GM18909 (cell line): ENCODE results near the gene SELENON.

Source experiments
- ATAC-seq: cut with Tn5 transposase; IDR thresholded peaks from one replicate; pipeline ENCODE4 v1.9.1; 2021; ENCODE audit warnings: mild to moderate bottlenecking; ENCODE audit not compliant: unreplicated experiment, poor library complexity

Gene SELENON

DNA sequence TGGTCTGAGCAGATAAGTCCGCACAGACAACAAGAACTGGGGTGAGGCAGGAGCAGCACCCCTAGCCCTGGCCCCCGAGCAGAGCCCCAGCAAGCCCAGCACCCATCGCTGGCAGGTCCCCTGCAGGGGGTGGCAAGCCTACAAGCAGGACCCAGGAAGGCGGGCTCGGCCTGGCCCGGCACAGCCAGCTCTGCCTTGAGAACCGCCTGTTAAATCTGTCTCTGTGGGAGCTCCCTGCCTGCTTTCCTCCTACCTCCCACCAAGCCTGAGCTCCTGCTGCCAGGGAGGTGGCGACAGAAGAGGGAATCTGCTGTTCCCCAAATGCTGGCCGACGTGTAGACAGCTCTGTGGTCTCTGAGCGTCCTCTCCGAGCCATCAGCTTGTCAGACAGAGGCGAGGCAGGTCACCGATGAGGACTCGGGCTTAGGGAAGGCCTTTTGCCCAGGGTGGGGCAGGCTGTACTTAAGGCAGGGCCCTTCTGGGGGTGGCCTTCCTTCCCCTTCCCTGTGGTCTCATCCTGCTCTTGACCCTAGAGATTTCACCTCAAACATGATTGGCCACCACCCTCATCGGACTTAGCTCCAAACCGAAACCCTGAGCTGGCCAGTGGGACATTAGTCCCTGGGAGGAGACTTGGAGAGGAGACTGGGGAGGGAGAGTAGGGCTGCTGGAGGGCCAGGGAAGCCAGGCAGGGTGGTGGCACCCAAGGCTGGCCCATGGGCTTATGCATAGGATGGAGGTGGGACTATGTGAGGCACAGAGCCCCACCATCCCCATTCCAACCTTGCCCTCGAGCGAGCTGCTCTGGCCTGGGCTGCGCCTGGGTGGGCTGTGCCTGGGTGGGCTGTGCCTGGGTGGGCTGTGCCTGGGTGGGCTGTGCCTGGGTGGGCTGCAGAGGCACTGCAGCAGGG is 7.7 kb downstream of the SELENON start:
- no peak for ATAC-seq

DNA sequence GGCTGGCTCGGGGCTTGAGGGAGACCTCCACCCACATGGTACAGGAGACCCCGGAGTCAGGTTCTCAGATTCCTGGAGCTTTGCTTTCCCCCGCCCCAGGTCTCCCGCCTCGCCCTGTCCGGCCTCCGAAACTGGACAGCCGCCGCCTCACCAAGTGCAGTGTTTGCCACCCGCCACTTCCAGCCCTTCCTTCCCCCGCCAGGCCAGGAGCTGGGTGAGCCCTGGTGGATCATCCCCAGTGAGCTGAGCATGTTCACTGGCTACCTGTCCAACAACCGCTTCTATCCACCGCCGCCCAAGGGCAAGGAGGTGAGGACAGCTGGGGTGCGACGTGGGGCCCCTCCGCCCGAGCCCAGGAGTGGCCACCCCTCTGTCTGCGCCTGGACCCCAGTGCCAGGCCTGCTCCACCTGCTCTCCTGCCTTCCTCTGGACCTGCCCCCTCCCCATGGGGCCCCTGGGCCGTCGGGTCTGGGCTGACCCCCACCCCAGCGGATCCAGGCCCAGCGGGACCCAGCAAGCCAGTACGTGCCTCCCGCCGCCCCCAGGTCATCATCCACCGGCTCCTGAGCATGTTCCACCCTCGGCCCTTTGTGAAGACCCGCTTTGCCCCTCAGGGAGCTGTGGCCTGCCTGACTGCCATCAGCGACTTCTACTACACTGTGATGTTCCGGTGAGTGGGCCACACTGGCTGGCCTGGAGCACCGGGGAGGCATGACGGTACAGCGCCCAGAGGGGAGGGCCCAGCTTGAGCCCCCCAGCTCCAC is 8.7 kb downstream of the SELENON start:
- no peak for ATAC-seq

DNA sequence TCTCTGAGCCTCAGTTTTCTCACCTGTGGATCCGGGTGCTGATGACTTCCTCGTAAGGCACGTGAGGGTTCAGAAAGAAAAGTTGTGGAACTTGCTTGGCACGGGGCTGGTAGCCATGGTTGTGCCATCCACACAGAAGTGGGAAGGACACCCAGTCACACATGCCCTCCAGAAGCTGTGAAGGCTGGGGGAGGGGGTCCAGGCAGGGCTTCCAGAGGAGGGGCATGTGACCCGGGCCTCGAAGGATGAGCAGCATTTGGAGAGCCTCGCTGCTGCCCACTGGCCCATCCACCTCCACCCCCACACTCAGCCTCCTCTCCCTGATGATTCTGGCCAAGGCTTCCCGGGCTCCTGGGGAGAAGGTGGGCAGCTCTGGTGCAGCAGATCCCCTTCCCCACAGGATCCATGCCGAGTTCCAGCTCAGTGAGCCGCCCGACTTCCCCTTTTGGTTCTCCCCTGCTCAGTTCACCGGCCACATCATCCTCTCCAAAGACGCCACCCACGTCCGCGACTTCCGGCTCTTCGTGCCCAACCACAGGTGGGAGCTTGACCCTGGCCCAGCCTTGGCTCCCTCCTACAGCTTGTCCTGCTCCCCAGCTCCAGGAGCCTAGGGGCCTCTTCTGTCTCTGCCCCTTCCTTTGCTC is 9.4 kb downstream of the SELENON start:
- ATAC-seq, result no peak

DNA sequence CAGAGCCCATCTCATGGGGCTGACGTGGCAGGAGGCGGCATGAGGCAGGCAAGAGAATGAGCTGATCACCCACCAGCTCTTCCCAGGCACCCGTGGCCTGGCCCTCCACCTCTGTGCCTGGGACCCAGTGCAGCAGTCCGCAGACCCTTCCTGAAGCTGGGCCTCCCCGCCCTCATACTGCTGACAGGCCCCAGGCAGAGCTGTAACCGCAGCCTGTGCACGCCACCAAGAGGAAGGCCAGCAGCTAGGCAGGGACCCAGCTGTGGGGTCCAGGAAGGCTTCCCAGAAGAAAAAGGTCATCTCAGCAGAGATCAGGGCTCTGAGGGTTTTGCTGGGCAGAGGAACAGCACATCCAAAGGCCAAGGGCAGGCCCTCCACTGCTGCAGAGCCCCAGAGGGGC is 9.9 kb downstream of the SELENON start:
- ATAC-seq, result no peak

DNA sequence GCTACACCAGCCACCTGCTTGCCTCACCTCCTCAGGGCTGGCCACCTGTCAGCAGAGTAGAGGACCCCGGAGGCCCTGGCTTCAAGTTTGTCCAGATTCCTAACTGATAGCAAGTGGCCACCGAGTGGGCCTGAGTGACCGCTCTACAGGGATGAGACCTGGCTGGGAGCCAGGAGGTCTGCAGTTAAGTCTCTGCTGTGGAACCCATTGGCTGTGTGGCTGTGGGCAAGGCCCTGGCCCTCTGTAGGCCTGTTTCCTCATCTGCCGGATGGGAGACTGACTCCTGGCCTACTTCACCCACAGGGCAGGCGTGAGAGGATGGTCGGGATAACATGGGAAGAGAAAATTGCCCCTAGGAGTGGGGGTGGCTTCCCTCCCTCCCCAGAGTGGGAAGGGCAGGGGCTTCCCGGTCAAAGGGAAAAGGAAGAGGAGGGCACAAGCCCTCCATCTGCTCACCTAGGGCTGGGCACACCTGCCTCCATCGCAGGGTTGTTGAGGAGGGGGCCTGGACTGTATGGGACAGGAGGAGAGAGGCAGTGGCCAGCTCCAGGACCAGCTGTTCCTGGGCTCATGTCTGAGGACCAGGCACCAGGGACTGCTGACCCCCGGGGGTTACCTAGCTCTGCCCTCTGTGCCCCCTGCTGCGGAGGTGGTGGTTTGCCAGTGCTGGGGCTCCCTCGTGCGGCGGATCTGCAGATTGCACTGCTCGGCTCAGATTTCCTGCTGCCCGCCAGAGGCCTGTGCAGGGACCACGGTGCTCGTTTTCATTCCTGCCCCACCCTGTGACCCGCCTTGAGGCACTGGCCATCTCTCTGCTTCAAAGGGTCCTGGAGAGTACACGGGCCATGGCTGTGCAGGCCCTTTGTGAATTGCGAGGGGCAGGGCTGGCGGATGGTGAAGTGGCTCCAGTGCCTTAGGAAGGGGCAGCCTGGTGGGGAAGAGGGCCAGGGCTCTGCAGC is 10.6 kb downstream of the SELENON start:
- ATAC-seq, result no peak

DNA sequence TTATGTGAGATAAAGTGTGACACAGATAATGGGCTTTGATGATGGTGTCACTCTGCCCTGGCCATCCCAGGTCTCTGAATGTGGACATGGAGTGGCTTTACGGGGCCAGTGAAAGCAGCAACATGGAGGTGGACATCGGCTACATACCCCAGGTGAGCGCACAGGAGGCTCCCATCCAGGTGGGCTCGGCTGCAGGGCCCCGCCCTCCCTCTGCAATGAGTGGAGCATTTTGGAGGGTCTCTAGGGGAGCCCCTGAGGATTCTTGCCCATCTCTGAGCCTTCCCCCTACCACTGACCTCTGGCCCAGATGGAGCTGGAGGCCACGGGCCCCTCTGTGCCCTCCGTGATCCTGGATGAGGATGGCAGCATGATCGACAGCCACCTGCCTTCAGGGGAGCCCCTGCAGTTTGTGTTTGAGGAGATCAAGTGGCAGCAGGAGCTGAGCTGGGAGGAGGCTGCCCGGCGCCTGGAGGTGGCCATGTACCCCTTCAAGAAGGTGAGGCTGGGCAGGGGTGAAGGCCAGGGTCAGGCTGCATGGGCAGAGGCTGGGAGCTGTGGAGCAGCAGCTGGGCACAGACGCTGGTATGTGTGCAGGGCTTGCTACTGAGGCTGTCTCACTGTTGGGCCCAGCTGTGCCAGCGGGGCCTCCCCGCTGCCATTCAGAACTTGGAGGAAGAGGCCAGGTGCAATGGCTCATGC is 11.5 kb downstream of the SELENON start:
- no peak for ATAC-seq

DNA sequence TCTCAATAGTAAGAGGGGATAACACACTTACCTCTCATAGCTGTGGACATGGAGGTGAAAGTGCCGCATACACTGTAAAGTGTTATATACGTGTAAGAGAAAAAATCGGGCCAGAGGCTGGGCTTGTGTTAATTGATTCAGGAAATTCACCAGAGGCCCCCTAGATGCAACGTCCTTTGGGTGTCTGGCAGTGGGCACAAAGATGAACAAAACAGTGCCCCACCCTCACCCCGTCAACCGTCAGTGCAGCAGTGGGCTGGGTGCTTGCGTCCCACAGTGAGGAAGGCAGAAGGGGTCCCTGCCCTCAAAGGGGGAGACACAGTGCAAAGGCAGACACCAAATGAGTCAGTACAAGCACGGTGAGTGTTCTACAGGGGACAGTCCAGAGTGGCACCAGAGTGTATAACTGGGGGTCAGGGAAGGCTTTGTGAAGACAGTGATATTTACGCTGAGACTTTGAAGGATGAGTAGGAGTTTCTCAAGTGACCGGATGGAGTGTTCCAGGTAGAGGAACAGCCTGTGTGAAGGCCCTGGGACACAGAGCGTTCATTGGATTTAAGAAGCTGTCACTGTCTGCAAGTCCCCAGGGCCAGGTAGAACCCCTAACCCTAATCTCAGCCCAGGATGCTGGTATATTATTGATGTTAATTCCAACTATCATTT is 13.2 kb downstream of the SELENON start:
- ATAC-seq, result no peak

DNA sequence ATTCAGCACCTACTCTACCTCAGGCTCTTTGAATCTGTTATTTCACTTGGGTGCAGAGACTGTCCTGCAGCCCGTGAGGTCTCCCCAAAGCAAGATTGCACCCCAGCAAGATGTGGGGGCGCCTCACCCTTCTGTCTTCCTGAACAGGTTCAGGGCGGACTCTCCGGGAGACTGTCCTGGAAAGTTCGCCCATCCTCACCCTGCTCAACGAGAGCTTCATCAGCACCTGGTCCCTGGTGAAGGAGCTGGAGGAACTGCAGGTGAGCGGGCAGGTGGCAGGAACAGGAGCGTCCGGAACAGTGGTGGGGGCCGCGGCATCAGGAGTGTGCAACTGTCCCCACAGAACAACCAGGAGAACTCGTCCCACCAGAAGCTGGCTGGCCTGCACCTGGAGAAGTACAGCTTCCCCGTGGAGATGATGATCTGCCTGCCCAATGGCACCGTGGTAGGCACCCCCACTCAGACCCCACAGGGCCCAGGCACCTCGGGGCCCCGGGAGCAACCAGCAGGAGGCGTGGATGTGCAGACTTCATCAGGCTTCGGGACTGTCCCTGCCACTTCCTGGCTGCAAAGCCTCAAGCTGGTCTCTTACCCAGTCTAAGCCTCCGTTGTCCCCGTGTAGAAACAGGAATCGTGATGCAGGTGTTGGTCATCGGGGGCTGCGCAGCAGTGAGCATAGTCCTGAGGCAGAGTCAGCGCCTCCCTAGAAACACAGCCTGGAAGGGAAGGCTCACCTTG is 13.9 kb downstream of the SELENON start:
- ATAC-seq, result no peak

DNA sequence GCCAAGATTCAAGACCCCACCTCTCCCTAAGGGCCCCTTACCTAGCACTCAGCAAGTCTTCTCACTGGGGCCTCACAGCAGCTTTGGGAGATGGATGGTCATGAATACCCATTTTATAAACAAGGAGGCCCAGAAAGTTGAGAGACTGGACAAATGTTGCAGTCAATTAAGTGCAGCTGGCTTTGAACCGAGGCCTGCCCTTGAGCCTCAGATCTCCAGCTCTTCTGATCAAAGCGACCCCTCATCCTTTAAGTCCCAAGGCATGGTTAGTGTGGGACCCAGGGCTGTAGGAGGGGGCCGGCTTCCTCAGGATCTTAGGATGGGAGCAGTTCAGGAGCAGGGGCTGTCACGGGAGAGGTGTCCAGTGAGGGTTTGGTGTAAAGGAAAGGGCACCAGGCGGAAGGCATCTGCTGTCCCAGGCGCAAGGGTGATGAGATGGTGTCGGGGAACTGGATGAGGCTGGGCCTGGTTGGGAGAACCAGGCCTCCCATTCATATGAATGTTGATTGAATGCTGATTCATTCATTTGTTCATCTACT is 14.6 kb downstream of the SELENON start:
- no peak for ATAC-seq

DNA sequence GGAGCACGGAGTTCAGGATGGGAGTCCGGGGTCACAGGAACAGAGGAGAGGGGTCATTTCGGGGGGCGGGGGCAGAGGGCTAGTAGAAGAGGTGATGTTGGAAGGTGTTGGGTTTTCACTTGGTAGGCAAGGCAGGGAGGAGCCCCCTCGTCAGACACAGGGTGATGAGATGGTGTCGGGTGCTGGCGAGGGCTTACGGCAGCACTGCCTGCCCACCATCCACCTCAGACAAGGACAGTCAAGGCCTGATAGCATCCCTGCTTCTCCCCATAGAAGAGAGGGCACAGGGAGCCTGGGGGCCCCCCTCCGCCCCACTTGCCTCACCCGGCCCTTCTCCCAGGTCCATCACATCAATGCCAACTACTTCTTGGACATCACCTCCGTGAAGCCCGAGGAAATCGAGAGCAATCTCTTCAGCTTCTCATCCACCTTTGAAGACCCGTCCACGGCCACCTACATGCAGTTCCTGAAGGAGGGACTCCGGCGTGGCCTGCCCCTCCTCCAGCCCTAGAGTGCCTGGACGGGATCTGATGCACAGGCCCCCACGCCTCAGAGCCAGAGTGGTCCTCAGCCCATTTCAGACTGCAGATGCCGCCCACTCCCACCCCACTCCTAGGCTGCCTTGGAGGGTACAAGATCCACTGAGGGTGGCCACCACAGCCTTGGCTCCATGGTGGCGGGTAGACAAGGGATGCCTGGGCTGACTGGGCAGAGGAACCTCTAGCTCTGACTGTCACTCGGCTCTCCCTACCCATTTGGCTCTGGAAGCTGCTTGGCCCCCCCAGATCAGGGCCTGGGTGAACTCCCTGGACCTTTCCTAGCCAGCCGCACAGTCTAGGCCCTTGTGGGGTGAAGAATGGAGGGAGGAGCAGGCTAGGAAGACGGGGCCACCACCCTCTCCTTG is 15.5 kb downstream of the SELENON start:
- ATAC-seq, result no peak

DNA sequence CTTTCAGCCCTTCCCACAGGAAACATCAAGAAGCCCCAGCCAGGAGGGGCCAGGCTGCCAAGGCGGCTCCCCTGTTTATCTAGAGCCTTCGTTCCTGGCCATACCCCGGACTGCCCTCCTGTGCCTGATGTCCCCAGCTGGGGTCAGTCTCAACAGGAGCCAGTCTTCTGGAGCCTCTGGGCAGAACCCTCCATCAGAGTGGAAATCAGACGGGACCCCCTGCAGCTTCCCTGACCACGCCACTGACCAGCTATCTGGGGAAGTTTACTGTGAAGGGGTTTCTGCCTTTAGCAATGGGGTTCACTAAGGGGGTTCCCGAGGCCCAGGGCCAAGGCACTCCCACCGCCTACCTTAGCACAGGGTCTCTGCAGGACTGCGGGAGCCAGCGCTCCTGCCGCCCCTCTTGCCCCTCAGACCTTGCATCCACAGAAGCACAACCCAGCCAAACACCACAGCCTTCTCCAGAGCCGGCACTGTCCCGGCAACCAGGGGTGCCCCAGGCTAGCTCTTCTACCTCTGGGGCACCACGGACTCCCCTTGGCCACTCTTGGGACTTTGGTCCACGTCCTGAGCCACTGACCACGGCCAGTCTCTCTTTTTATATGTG is 16.2 kb downstream of the SELENON start:
- no peak for ATAC-seq

DNA sequence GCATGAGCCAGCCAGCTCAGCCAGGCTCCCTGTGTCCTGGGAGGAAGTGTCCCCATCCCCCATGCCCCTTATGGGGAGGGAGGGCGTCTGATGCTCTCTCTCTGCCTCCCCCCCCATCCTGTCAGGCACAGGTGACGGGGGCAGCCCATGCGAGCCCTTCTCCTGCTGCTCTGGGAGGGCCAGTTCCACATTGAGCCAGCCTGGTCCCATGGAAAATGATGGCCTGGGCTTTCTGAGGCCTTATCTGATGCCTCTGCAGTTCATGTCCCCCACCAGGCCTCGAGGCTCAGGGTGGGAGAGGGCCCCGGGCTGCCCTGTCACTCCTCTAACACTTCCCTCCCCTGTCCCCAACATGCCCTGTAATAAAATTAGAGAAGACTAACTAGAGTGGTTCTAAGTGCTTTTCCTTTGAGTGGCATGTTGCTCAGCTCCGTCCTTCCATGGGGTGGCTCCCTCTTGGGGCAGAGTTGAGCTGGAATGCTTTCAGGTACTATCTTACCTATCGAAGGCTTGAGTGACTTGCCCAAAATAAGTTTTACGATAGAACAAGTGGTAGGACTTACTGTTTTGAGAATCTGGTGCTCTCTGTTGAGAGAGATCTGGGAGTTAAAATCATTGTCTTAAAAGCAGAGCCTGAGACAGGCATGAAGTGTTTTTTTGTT is 18.0 kb downstream of the SELENON start:
- no peak for ATAC-seq

DNA sequence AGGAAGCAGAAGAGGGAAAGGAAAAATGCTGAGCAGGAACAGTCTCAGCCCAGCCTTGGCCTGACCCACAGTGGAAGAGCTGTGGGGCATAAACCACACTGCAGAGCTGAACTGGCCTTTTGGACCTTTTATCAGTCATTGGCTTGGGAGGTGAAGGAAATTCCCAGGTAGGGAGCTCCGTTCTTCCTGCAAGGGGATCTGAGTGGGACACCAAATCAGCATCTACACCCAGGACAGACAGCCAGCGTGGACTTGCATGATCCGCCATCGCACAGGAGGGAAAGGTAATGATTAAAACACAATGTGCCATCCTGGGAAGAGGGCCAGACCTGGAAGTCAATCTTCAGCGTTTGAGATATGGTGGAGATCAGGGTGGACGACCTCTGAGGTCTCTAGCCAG is 18.6 kb downstream of the SELENON start:
- no peak for ATAC-seq

DNA sequence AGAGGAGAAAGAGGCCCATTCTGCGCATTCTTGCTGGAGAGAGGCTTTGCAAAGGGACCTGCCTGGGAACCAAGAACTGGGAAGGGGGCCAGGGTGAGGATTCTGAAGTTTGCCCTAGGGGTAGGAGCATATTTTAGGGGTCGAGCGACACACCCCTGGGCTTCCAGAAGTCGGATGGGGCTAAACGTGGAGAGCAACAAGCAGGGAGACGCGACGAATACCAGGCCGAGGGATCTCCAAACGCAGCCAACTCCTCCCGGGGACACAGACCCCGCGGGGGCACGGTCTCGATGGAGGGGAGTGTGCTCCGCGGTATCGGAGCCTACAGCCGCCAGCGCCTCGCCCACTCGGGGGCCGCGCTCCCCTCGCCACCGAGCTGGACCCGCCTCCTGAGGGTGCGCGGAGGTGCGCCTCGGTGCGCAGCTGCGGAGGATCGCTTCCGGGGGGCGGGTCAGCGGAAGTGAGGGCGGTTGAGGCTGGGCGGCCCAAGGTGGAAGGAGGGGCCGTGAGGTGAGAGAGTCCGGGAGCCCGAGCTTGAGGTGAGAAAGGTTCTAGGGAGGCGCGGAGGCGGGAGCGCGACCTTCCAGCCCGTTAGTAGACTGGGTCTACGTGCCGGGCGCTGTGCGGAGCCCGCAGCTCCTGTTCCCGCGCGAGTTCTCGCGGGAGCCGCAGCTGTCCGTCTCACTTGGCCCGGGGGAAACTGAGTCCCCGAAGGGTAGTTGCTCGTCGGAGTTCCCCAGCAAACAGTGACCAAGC is 19.7 kb downstream of the SELENON start, which contains the start of gene MTFR1L:
MTFR1L (plus strand) TSS at position 464 of the 756 bp plus-strand sequence. CDS start 3,151 bp downstream, outside the sequence.
- peak; percentile 79 for ATAC-seq
